Body of pancreas (tissue), 4 donors: ENCODE data around the gene DOC2A. TPM values are rescaled to one million over a fixed set of nuclear protein-coding genes. Genes with fewer than 3 reads are reported as not detected.

Source experiments
- ATAC-seq: fragments of 150-250 bp; one replicate; pipeline ENCODE4 v1.9.1; 2016
- DNase-seq, 4 donors: peaks; one replicate each; pipeline ENCODE4 v3.0.0-alpha.2; 2019
- H3K27ac ChIP-seq, 4 donors: fragments of 200-600 bp; sonication (generic); 1 replicate in 3 of 4; 2 replicates in 1 of 4; pipeline versions ENCODE4 v1.5.1 to v1.6.1; 2016 to 2019; ENCODE audit warnings: mild to moderate bottlenecking in 1 of 4, mixed read lengths in 1 of 4, moderate library complexity in 1 of 4
- H3K27me3 ChIP-seq, 2 donors: fragments of 200-600 bp; sonication (generic); one replicate each; pipeline ENCODE4 v1.6.0; 2016; ENCODE audit warnings: mild to moderate bottlenecking in 1 of 2
- H3K36me3 ChIP-seq, 2 donors: fragments of 200-600 bp; sonication (generic); replicated peaks in 1 of 2; 2 replicates each; pipeline ENCODE4 v1.5.1; 2016; ENCODE audit warnings: low read depth in 2 of 2; ENCODE audit not compliant: insufficient read depth in 1 of 2
- H3K4me1 ChIP-seq: fragments of 200-600 bp; sonication (generic); one replicate; pipeline ENCODE4 v1.6.0; 2016
- H3K4me3 ChIP-seq, 2 donors: fragments of 200-600 bp; sonication (generic); 1 replicate in 1 of 2; 2 replicates in 1 of 2; pipeline ENCODE4 v1.5.1; 2016 to 2019
- H3K9me3 ChIP-seq, 3 donors: fragments of 200-600 bp; sonication (generic); 1 replicate in 2 of 3; 2 replicates in 1 of 3; pipeline ENCODE4 v1.5.1; 2016
- POLR2A ChIP-seq, 3 donors: fragments of 450-650 bp; IDR thresholded peaks; one replicate each; pipeline ENCODE4 v1.6.1; 2016; ENCODE audit warnings: antibody characterized with exemption in 3 of 3, mild to moderate bottlenecking in 2 of 3
- WGBS, 2 donors: methylation state at CpG; one replicate each; pipeline ENCODE4 v1.1.5; 2017; 5-methylcytosine and 5-hydroxymethylcytosine counted together
- intact Hi-C: fragments of 100-400 bp; cut with DNase I; formaldehyde crosslinking; loops from one replicate; pipeline ENCODE4 v1.15.1; 2023
- total RNA-seq, 2 donors: library from RNA; depleted of rRNA; stranded (reverse); fragments of >200 nt; gene quantifications; one replicate each; pipeline ENCODE4 v1.1.0, GENCODE V29; 2016
- TF ChIP-seq, protein P1 (sequence below), 7 experiments: fragments of 450-650 bp in 4 of 7; fragments of 200-600 bp in 3 of 7; sonication (generic) in 3 of 7; IDR thresholded peaks; one replicate each; pipeline ENCODE4 v1.5.1; 2016 to 2019; ENCODE audit warnings: antibody characterized with exemption in 7 of 7

Gene DOC2A
- total RNA-seq, 2 donors from 2014 or later: 0.78 TPM; not detected in 1

DNA sequence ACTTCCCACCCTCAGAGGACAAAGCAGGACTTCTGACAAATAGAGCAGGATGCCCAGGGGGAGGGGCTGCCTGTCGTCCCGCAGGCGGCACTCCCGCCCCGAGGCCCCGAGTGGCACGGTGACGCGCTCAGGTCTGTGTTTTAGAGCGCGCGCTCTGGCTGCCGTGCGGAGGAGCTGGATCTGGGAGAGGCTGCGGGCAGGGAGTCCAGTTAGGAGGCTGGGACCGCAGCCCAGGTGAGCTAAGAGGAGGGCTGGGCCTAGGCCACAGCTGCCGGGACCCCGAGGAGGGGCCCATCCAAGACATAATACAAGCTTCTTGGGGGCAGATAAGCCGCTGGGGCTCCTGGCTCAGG is 6.4 kb downstream of the DOC2A start:
- WGBS, 2 donors: 61 to 69% methylated on average over 4 to 18 of the region's 19 CpGs
- Histone ChIP-seq H3K4me1 (peaks cover 10% of the 10 kb centered on the region), H3K9me3 (no peaks in the 10 kb centered on the region), H3K4me3 (no peak overlapping the region), H3K27me3 (no peaks in the 10 kb centered on the region), H3K27ac (no peak overlapping the region), H3K36me3 (no peaks in the 10 kb centered on the region)
- intact Hi-C loops: loop anchor here (10.0 kb wide), 2 partner anchors 100 to 300 kb away; partner anchors contain the start of gene ASPHD1
- no peak for ATAC-seq
- DNase-seq: no peak
- TF ChIP-seq, protein P1, sequence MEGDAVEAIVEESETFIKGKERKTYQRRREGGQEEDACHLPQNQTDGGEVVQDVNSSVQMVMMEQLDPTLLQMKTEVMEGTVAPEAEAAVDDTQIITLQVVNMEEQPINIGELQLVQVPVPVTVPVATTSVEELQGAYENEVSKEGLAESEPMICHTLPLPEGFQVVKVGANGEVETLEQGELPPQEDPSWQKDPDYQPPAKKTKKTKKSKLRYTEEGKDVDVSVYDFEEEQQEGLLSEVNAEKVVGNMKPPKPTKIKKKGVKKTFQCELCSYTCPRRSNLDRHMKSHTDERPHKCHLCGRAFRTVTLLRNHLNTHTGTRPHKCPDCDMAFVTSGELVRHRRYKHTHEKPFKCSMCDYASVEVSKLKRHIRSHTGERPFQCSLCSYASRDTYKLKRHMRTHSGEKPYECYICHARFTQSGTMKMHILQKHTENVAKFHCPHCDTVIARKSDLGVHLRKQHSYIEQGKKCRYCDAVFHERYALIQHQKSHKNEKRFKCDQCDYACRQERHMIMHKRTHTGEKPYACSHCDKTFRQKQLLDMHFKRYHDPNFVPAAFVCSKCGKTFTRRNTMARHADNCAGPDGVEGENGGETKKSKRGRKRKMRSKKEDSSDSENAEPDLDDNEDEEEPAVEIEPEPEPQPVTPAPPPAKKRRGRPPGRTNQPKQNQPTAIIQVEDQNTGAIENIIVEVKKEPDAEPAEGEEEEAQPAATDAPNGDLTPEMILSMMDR (IDR thresholded peaks at IDR 0.05): no peak
- TF ChIP-seq POLR2A (IDR thresholded peaks at IDR 0.05): no peak

DNA sequence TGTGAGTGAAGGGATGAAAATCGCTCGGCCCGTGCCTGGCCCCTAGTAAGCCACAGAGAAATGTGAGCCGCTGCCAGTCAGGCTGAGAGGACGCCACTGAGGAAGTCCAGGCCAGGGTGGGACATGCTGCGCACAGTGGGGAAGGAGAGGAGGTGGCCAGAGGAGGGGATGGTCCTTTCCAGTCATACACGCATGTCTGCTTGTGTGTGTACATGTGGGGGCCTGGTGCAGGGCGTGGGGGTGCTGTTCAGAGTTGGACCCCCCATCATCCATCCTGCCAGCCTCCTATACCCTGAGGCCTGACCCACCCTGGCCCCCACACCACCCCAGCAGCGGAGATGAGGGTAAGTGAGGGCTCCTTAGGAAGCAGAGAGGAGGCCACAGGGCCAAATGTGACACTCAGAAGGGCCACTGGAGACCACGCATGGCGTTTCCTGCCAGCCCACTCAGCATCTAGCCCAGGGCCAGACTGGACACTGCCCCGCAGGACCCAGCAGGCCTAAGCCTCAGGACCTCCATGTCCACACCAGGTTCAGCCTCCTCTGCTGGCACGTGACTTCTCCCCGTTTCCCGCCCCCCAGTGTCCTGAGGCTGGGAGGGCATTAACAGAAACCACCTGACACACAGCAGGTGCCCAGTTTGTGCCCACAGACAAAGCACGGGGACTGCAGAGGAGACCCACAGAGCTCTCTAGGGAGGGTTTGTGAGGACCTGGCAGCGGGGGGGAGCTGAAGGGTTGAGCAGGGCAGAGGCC is 7.0 kb downstream of the DOC2A start:
- H3K36me3 ChIP-seq: no peaks in the 10 kb centered on the region
- TF ChIP-seq POLR2A (IDR thresholded peaks at IDR 0.05): no peak
- TF ChIP-seq, protein P1 (IDR thresholded peaks at IDR 0.05): no peak
- no peak overlapping the region for H3K27ac ChIP-seq
- H3K27me3 ChIP-seq: no peaks in the 10 kb centered on the region
- no peak overlapping the region for H3K4me3 ChIP-seq
- WGBS, 2 donors: 81 to 87% methylated on average over 15 to 17 of the region's 17 CpGs
- DNase-seq: no peak
- H3K9me3 ChIP-seq: no peaks in the 10 kb centered on the region
- peaks cover 10% of the 10 kb centered on the region for H3K4me1 ChIP-seq
- intact Hi-C loops: loop anchor here (10.0 kb wide), 2 partner anchors 99 to 299 kb away; partner anchors contain the start of gene ASPHD1
- no peak for ATAC-seq

DNA sequence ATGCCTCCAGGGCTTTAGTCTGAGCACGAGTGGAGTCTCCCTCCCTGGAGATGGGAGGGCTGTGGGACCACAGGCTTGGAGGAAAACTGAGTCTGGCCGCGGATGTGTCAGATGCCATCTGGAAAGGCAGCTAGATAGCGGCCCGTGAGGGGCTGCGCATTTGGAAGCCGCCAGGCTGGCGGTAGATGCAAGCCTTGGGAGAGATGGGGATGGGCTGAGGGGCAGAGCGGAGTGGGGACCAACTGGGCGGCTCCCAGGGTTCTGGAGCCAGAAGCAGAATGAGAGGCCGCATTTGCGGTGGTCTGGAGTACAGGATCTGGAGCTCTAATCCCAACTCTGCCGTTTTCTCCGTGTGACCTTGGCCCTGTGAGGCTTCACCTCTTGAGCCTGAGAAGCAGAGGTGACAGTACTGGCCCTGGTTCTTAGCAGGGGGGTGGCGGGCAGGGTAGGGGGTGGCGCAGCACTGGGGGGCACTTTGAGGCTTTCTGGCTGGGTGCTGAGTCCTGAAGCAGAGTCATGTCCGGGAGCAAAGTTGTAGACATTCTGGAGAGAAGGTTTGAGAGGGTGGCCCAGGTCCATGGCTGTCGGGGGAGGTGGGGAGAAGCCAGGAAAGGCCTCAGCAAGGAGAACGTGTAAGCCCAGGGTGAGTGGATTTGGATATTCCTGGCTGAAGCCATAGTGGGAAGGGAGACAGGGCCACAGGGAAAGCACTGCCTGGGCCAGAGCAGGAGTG is 8.0 kb downstream of the DOC2A start:
- DNase-seq: no peak
- H3K36me3 ChIP-seq: peaks cover 0 to 2% of the 10 kb centered on the region in 2 donors
- TF ChIP-seq, protein P1 (IDR thresholded peaks at IDR 0.05): no peak
- TF ChIP-seq POLR2A (IDR thresholded peaks at IDR 0.05): no peak
- H3K27me3 ChIP-seq: no peaks in the 10 kb centered on the region
- no peak overlapping the region for H3K4me3 ChIP-seq
- intact Hi-C loops: loop anchor here (10.0 kb wide), 2 partner anchors 98 to 298 kb away; partner anchors contain the start of gene ASPHD1
- no peak overlapping the region for H3K27ac ChIP-seq
- 85 to 89% methylated on average over 16 to 19 of the region's 19 CpGs for WGBS, 2 donors
- peaks cover 10% of the 10 kb centered on the region for H3K4me1 ChIP-seq
- H3K9me3 ChIP-seq: no peaks in the 10 kb centered on the region
- no peak for ATAC-seq

DNA sequence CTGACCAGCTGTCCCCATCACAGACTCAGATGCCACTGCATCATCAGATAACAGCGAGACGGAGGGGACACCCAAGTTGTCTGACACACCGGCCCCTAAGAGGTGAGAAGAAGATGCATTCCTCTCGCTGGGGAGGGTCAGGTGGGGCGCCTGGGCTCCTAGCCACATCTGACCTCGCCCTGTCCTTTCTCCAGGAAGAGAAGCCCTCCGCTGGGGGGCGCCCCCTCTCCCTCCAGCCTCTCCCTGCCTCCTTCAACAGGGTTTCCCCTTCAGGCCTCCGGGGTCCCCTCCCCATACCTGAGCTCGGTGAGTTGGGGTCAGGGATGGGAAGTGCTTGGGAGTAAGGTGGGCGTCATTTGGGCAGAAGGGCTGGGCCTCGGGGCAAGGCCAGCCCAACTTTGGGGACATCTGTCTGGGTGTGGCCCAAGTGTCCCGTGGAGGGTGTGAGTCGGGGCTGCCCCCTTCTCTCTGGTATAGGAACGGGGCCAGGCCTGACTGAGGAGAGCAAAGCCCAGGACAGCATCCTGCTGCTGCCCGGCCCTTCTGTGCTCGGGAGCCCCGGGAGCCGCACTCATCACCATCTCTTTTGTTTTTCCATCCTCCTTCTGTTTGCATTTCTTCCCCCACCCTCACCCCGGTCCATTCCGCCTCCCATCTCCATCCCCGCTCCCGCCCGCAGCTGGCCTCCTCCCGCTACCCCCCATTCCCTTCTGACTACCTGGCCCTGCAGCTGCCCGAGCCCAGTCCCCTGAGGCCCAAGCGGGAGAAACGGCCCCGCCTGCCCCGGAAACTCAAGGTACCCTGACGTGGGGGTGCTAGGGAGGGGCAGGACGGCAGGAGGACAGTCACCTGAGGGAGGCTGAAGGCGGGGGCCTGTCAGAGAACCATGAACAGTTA is 9.8 kb downstream of the DOC2A start:
- no peak for DNase-seq
- ATAC-seq: no peak
- Histone ChIP-seq H3K27me3 (no peaks in the 10 kb centered on the region), H3K27ac (no peak overlapping the region), H3K36me3 (peaks cover 0 to 2% of the 10 kb centered on the region in 2 donors), H3K9me3 (no peaks in the 10 kb centered on the region), H3K4me1 (peaks cover 20% of the 10 kb centered on the region), H3K4me3 (no peak overlapping the region)
- WGBS, 2 donors: 83 to 89% methylated on average over 26 to 33 of the region's 33 CpGs
- intact Hi-C loops: loop anchor here (10.0 kb wide), 2 partner anchors 96 to 296 kb away; partner anchors contain the start of gene ASPHD1
- TF ChIP-seq, protein P1 (IDR thresholded peaks at IDR 0.05): no peak
- TF ChIP-seq POLR2A (IDR thresholded peaks at IDR 0.05): no peak
